Calu3 (cell line): ENCODE data around the gene NLGN4X. TPM values are rescaled to one million over a fixed set of nuclear protein-coding genes. Genes with fewer than 3 reads are reported as not detected.

Experiments
- BruUV-seq: library from RNA; stranded (reverse); fragments of 400-500 nt; replicated peaks from 2 replicates; lab custom pipeline; 2021; lab: Mats Ljungman, UMichigan
- CTCF ChIA-PET: fragments of 300-600 bp; sonication (Branson Sonifier 250); formaldehyde crosslinking; loops from one replicate; lab custom pipeline; 2022; ENCODE audit warnings: antibody characterized with exemption; lab: Charles Lee
- DNase-seq: peaks from one replicate; pipeline ENCODE4 v3.0.0; 2022
- H3K27ac Mint-ChIP-seq: one replicate; pipeline ENCODE4 v1.8.0; 2022; ENCODE audit warnings: mixed read lengths; ENCODE audit not compliant: unreplicated experiment
- H3K27me3 Mint-ChIP-seq: one replicate; pipeline ENCODE4 v1.8.0; 2022; ENCODE audit warnings: mixed read lengths; ENCODE audit not compliant: unreplicated experiment
- H3K36me3 Mint-ChIP-seq: one replicate; pipeline ENCODE4 v1.8.0; 2022; ENCODE audit warnings: mild to moderate bottlenecking, moderate library complexity, mixed read lengths; ENCODE audit not compliant: insufficient read depth, unreplicated experiment
- H3K4me1 Mint-ChIP-seq: one replicate; pipeline ENCODE4 v1.8.0; 2022; ENCODE audit warnings: mild to moderate bottlenecking, low read depth, mixed read lengths; ENCODE audit not compliant: unreplicated experiment
- H3K4me3 Mint-ChIP-seq: one replicate; pipeline ENCODE4 v1.8.0; 2022; ENCODE audit warnings: mild to moderate bottlenecking, low read depth, moderate library complexity, mixed read lengths; ENCODE audit not compliant: unreplicated experiment
- H3K9me3 Mint-ChIP-seq: one replicate; pipeline ENCODE4 v1.8.0; 2022; ENCODE audit warnings: low read depth, mixed read lengths; ENCODE audit not compliant: unreplicated experiment
- CTCF ChIP-seq: fragments of 200-600 bp; IDR thresholded peaks from one replicate; pipeline ENCODE4 v1.8.0; 2022; ENCODE audit warnings: antibody characterized with exemption; ENCODE audit not compliant: unreplicated experiment
- intact Hi-C: fragments of 100-400 bp; cut with micrococcal nuclease; formaldehyde crosslinking; loops from one replicate; pipeline ENCODE4 v1.10.0; 2022; ENCODE audit not compliant: unreplicated experiment
- total RNA-seq: library from RNA; stranded (reverse); gene quantifications from 2 replicates; pipeline ENCODE4 v1.2.3, GENCODE V29; 2022

The NLGN4X gene
- total RNA-seq, 1 experiment from 2014 or later, result not detected

DNA sequence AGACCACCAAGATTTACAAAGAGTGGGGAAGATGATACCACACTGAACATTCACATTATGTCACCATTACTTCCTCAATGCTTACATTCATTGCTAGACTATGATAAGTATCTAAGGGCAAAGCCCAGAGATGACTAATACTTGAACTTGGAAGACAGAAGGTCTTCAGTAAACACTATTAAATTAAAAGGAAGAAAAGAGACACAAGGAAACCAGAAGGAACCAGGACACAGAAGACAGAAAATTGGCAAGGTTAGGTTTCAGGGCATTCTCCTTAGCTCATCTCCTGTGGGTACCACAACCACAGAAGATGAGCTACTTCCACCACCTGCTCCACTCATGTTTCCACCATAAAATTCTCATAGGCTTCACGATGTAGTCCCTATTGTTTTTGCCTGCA lies 64.9 kb downstream of the NLGN4X start:
- DNase-seq, result no peak
- Mint-ChIP-seq H3K4me3 (no peak overlapping the region), H3K4me1 (no peaks in the 10 kb centered on the region), H3K36me3 (no peaks in the 10 kb centered on the region), H3K27me3 (no peaks in the 10 kb centered on the region), H3K27ac (no peak overlapping the region), H3K9me3 (peaks cover 5% of the 10 kb centered on the region)
- intact Hi-C loops, result no loop called here
- CTCF ChIA-PET, result no interaction called here
- BruUV-seq, result no TSS peak
- TF ChIP-seq CTCF, result no peak

GRCh38 chrX:6159468-6159867 lies 69.2 kb downstream of the NLGN4X start:
- H3K36me3 Mint-ChIP-seq, result no peaks in the 10 kb centered on the region
- TF ChIP-seq CTCF, result no peak
- H3K4me1 Mint-ChIP-seq, result no peaks in the 10 kb centered on the region
- H3K27ac Mint-ChIP-seq, result no peak overlapping the region
- H3K4me3 Mint-ChIP-seq, result no peak overlapping the region
- no peaks in the 10 kb centered on the region for H3K27me3 Mint-ChIP-seq
- CTCF ChIA-PET, result no interaction called here
- intact Hi-C loops, result no loop called here
- no peak for DNase-seq
- BruUV-seq, result no TSS peak
- peaks cover 6% of the 10 kb centered on the region for H3K9me3 Mint-ChIP-seq

DNA sequence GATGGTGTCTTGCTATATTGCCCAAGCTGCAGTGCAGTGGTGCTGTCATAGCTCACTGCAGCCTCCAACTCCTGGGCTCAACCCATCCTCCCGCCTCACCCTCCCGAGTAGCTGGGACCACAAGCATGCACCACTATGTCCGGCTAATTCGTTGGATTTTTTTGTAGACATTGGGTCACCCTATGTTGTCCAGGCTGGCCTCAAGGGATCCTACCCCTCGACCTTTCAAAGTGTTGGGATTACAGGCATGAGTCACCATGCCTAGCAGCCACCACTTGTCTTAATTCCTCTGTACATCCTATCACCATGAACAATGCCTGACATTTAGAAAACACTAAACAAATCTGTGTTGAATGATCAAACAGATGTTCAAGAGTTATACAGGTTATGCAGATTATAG lies 76.7 kb downstream of the NLGN4X start:
- peaks cover 16% of the 10 kb centered on the region for H3K9me3 Mint-ChIP-seq
- no peak overlapping the region for H3K4me3 Mint-ChIP-seq
- intact Hi-C loops, result no loop called here
- no peak for TF ChIP-seq CTCF
- no peak overlapping the region for H3K27ac Mint-ChIP-seq
- H3K4me1 Mint-ChIP-seq, result no peaks in the 10 kb centered on the region
- CTCF ChIA-PET, result no interaction called here
- no peak for DNase-seq
- no TSS peak for BruUV-seq
- H3K27me3 Mint-ChIP-seq, result no peaks in the 10 kb centered on the region
- no peaks in the 10 kb centered on the region for H3K36me3 Mint-ChIP-seq

DNA sequence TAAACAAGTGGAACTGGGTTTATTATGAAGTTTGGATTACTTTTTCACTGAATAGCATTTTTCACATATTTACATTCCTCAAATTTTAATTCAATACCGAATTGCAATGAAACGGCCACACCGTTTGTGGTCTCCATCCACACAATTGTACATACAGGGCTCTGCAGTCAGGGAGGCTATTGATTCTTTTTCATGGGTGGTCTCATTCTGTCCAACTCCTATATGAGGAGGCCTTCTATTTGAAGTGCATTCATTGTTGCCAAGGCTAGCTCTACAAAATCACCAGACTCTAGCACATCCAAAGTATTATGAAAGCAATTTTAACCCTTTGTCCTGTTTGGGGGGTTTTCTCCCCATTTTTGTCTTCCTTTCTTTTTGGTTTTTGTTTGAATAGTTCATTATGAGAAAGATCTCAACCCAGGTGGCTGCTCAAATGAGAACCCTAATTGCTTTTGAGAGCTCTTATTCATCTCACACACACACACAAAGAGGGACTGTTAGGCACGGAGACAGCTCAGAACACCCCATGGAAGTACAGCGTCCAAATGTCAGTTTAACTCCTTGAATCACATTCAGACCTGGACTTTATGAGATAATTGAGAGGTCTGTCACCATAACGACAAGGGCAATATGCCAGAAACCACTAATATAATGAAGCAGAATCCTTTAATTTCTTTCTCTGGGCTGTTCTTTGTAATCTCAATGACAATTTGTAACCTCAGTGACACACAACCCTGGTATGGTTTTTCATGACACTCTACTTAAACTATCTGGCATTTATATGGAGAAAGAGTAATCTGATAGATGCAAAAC lies 79.4 kb downstream of the NLGN4X start:
- intact Hi-C loops, result no loop called here
- CTCF ChIA-PET, result no interaction called here
- no TSS peak for BruUV-seq
- no peak overlapping the region for H3K4me3 Mint-ChIP-seq
- no peaks in the 10 kb centered on the region for H3K27me3 Mint-ChIP-seq
- no peaks in the 10 kb centered on the region for H3K4me1 Mint-ChIP-seq
- DNase-seq, result no peak
- no peak for TF ChIP-seq CTCF
- no peaks in the 10 kb centered on the region for H3K36me3 Mint-ChIP-seq
- no peak overlapping the region for H3K27ac Mint-ChIP-seq
- H3K9me3 Mint-ChIP-seq, result peaks cover 15% of the 10 kb centered on the region
